HG03095 (cell line): Measurements from ENCODE around the gene ATAD3C.
A peak's percentile ranks its signal among the peaks of the same experiment; 100 is the strongest.
"Not testable (repeated sequence)": the region's sequence is repeated elsewhere in the genome, so short reads cannot be mapped to it uniquely, and the experiment has no call there.

Source experiments
- ATAC-seq: cut with Tn5 transposase; IDR thresholded peaks from one replicate; pipeline ENCODE4 v1.9.1; 2021; ENCODE audit warnings: moderate library complexity; ENCODE audit not compliant: unreplicated experiment

Gene ATAD3C

DNA sequence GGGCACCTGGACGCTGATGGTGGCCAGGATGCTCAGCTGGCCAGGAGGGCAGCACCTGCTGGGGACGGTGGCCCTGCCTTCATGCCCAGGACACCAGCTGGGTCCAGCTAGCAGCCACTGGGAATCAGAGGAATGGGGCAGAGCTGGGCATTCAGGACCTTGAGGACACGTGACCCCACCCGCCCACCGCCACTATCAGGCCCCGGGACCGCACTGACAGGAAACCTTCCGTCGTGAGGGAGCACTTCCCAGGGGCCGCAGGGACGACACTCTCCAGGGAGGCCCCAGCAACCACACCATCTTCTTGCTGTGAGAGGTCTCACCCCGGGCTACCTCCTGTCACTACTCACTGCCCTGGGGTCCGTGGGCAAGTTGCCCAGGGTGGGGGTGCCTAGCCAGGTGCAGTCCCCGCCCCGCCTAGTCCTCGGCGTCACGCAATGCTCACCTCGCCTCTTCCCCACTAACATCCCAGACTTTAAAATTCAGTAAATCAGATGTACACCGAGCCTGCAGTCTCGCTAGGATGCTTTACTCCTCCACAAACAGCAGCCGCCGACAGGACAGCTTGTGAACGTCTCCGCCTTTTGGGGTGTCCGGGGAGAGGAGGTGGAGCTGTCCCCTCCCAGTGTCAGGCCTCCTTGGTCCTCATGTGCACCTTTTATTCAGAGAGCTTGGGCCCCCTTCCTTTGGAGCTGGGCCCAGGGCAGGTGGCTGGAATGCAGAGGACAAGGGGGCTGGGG lies 9.1 kb upstream of the ATAD3C start:
- no peak for ATAC-seq

- ATAC-seq, result no peak
Measured at GRCh38 chr1:1441002-1441888, 8.2 kb upstream of the ATAD3C start.

- ATAC-seq, result no peak
Measured at GRCh38 chr1:1442069-1442770, 7.3 kb upstream of the ATAD3C start.

- ATAC-seq, result not testable (repeated sequence)
Measured at GRCh38 chr1:1446631-1447030, 2.9 kb upstream of the ATAD3C start.

GRCh38 chr1:1450616-1451015 lies 1.1 kb downstream of the ATAD3C start:
- not testable (repeated sequence) for ATAC-seq

DNA sequence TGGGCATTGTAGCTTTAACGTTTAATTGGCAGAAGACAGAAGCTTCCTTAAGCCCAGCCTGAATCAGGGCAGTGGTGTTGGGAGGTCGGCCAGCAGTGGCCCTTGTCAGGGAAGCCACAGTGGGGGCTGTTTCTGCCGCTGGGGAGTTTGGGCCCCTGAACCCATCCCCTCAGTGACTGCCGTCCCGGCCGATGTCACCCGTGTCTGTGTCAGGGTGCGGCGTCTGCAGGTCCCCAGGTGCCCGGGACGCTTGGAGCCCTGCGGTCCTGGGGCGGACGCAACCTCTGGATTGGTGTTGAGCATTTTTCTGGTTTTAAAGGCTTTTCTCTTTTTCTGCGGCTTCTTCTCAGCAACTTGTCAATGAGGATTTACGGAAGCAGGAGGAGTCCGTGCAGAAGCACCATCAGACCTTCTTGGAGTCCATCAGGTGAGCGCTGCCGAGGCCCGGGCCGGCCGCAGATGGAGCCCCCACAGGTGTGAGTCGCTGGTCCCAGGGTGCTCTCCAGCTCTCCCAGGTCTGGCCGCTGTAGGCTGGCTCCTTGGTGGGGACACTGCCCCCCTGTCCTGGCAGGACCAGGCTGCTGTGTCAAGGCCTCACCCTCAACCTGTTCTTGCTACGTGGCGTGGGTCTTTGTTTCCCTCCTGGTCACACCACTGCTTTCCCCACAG lies 2.3 kb downstream of the ATAD3C start:
- no peak for ATAC-seq

- not testable (repeated sequence) for ATAC-seq
Measured at GRCh38 chr1:1452365-1452739, 2.9 kb downstream of the ATAD3C start.

DNA sequence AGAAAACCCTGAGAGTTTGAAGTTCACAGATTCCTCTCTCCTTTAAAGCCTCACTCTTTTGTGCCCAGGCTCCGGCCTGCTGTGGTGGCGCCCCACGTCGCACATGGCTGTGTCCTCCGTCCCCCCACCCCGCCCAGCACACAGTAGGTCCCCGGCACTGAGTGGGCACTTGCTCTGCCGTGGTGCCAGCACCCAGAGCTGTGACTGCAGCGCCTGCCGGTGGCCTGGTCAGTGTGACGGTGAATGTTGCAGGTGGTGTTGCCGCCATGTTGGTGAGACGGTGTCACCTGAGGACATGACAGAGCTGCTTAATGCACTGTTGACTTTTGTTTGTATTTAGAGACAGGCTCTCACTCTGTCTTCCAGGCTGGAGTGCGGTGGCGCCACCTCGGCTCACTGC lies 3.4 kb downstream of the ATAD3C start:
- ATAC-seq, result no peak

DNA sequence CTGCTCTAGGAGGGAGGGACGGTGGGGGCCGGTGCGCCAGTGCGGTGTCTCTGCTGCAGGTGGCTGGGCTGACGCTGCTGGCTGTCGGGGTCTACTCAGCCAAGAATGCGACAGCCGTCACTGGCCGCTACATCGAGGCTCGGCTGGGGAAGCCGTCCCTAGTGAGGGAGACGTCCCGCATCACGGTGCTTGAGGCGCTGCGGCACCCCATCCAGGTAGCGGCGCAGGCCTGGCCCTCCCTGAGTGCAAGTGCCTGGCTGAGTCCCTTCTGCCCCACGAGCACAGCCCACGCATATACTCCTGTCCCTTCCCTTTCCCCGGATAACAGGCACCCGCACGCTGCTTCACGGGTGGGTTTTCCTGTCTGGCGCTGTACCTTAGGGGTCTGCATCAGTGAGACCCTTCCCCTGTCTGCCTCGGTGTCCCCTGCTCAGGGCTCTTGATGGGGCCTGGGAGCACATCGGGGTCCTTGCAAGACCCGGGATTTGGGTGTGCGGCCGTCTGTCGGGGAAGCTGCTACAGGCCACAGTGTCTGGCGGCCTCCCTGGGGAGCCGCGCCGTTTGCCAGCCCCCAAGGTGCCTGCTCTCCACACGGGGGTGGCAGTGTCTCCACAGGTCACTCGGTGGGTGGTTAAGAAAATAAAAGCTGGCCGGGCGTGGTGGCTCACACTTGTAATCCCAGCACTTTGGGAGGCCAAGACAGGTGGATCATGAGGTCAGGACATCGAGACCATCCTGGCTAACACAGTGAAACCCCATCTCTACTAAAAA lies 5.0 kb downstream of the ATAD3C start:
- not testable (repeated sequence) for ATAC-seq

GRCh38 chr1:1455366-1455884 lies 5.9 kb downstream of the ATAD3C start:
- ATAC-seq, result no peak

DNA sequence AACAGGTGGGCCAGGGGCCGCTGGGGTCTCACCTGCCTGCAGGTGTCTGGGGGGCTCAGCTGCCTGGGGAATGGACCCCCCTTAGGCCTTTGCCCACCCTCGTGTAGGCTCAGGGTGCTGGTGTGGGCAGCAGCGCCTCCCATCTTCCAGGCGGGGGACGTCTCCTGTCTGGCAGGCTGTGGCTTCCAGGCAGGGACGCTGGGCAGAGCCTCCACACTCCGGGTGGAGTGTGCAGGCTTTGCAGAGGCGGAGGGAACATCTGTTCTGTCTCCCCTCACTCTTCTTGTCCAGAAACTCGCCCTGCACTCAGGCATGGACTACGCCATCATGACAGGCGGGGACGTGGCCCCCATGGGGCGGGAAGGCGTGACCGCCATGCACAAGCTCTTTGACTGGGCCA lies 6.4 kb downstream of the ATAD3C start:
- not testable (repeated sequence) for ATAC-seq

GRCh38 chr1:1456683-1457255 lies 7.3 kb downstream of the ATAD3C start:
- ATAC-seq, result not testable (repeated sequence)

GRCh38 chr1:1459156-1459555 lies 9.7 kb downstream of the ATAD3C start:
- ATAC-seq, result not testable (repeated sequence)

GRCh38 chr1:1459711-1460110 lies 10.2 kb downstream of the ATAD3C start:
- ATAC-seq, result not testable (repeated sequence)

DNA sequence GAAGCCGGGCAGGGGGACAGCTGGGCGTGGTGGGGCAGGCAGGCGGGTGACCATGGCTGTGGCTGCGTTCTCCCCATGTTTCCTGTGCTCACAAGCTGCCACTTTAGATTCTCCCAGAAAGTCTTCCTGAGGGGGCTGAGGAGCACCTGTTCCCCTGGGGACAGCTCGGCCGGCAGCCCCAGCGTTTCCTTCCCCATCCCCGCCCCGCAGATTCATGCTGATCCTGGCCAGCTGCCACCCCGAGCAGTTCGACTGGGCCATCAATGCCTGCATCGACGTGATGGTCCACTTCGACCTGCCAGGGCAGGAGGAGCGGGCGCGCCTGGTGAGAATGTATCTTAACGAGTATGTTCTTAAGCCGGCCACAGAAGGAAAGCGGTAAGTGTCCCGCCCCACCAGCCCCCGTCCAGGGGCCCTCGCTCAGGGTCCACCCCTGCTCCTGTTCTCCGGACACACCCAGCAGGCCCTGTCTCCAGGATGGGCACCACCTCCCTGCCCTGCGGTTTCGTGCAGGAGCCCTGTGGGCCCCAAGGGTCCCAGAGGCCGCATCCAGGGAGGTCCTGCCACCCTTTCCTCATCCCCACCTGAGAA lies 11.1 kb downstream of the ATAD3C start:
- no peak for ATAC-seq

DNA sequence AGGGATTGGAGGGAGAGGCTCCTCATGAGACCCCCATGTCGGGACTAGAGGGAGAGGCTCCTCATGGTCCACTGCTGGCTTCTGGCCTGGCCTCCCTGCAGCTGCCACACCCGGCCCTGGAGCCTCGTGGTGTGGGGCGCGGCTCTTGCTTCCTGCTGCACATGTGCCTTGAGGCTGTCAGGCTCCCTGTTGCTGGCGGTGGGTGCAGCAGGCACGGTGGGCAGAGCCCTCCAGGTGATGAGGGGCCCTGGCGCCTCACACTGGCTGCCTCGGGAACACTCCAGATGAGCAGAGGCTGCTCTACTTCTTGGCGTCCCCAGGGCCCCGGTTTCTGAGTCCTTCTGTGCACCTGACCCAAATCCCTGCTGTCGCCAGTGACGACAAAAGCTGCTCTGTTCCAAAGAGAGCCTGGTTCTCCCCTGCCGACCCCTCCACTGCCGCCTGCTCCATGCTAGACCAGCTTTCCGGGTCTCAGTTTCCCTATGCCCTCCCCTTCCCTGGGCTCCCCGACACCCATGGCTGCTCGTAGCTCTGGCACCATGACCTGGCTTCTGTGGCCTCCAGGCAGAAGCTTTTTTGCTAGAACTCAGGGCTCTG lies 12.3 kb downstream of the ATAD3C start:
- no peak for ATAC-seq

DNA sequence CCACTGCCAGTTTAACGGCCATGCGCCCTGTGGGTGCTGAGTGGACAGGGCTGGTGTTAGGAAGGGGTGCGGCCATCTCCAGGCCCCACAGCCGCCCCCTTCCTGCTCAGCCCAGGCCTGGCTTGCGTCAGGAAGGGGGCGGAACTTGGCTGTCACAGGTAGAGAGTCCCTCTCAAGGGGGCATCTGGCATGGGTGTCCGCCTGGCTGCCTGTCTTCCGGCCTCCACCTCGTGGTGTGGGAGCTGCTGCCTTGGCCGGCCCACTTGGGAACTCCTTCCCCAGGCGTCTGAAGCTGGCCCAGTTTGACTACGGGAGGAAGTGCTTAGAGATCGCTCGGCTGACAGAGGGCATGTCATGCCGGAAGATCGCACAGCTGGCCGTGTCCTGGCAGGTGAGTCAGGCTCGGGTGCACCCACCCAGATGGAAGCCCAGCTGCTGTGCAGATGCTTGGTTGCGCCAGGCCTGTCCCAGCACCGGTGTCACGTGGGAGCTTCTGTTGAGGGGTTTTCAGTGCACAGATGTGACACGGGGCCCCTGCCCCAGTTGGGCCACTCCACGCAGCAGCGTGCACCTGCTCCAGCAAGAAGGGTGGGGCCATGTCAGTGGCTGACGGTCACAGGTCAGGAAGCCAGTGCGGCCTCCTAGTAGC lies 13.0 kb downstream of the ATAD3C start:
- peak; percentile 59 for ATAC-seq

- ATAC-seq, result no peak
Measured at GRCh38 chr1:1463312-1463711, 13.8 kb downstream of the ATAD3C start.
